Measurements from ENCODE around the gene OTOS.

The OTOS gene

DNA sequence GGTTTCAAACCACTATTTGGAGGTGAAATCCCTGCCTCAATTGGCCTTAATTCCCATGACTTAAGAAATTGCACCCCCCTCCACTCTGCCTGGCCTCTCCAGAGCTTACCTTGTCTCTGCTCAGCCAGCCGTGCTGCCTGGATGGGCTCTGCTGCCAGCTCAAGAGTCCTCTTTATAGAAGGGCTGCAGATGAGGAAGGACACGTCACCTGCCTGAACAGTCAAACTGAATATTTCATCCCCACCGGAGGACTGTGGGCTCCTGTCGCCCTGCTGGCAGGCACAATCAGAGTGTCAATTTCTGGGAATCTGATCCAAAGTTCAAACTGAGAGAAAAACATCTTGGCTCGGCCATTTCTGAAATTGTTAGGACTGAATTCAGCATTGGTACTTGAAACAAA, at the start of gene OTOS:
TSS of gene OTOS (minus strand) at position 148 of the 400 bp plus-strand sequence. CDS start 332 bp downstream, outside the sequence.
- Histone ChIP-seq H3K4me3 (ENCODE audit: low read length) (no peak within 1 kb of the TSS), H3K9me3 (ENCODE audit: low read length) (no peaks in the 10 kb centered on the region), H3K27me3 (ENCODE audit: insufficient read depth, low read length) (peaks cover 19% of the 10 kb centered on the region), H3K4me1 (ENCODE audit: insufficient read depth, low read length) (peaks cover 9% of the 10 kb centered on the region), H3K36me3 (ENCODE audit: insufficient read depth, low read length) (no peaks in the 10 kb centered on the region), H2AFZ (ENCODE audit: low read depth, low read length) (no peak within 1 kb of the TSS)

DNA sequence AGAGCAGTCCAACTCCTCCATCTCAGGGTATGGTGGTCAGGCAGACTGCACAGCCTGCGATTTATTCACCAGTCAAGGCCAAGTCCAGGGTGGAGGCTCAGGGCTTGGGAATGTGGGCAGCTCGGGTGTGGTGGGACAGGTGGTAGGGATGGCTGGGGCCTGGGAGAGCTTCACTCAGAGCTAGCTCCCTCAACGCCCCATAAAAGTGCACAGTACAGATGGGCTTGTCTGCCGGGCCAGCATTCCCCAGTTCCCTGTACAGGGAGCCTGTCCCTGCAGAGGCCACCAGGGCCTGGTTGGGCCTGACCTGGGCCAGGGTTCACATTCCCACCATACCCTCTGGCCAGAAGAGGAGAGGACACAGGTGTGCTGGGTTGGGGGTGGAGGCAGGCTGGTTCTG, 49.2 kb upstream of the OTOS start:
- H2AFZ ChIP-seq (ENCODE audit: low read depth, low read length) = no peak overlapping the region

DNA sequence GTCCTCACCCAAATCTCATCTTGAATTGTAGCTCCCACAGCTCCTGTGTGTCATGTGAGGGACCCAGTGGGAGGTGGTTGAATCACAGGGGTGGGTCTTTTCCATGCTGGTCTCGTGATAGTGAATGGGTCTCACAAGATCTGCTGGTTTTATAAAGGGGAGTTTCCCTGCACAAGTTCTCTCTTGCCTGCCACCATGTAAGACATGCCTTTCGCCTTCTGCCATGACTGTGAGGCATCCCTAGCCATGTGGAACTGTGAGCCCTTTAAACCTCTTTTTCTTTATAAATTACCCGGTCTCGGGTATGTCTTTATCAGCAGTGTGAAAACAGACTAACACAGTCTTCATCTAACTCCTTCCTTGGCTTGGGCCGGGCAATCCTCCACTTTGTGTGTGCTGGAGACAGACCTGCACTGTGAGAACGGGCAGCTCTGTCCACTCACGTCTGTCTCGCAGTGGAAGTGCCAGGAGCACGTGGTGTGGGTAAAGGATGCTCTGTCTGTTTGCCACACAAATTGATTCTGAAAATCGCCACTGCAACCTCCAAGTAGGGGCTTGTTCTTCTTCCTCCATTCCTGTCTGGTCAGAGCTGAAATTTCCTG, 47.6 kb upstream of the OTOS start:
- Histone ChIP-seq H3K4me1 (ENCODE audit: insufficient read depth, low read length) (no peaks in the 10 kb centered on the region), H3K27me3 (ENCODE audit: insufficient read depth, low read length) (peaks cover 4% of the 10 kb centered on the region), H3K4me3 (ENCODE audit: low read length) (no peak overlapping the region), H3K9me3 (ENCODE audit: low read length) (peaks cover 11% of the 10 kb centered on the region), H2AFZ (ENCODE audit: low read depth, low read length) (no peak overlapping the region), H3K36me3 (ENCODE audit: insufficient read depth, low read length) (no peaks in the 10 kb centered on the region)

More for the DNA sequence above, 49.2 kb upstream of the OTOS start:
- Histone ChIP-seq H3K9me3 (ENCODE audit: low read length) (peaks cover 11% of the 10 kb centered on the region), H3K4me1 (ENCODE audit: insufficient read depth, low read length) (peaks cover 2% of the 10 kb centered on the region), H3K27me3 (ENCODE audit: insufficient read depth, low read length) (no peaks in the 10 kb centered on the region), H3K4me3 (ENCODE audit: low read length) (no peak overlapping the region), H3K36me3 (ENCODE audit: insufficient read depth, low read length) (no peaks in the 10 kb centered on the region)

DNA sequence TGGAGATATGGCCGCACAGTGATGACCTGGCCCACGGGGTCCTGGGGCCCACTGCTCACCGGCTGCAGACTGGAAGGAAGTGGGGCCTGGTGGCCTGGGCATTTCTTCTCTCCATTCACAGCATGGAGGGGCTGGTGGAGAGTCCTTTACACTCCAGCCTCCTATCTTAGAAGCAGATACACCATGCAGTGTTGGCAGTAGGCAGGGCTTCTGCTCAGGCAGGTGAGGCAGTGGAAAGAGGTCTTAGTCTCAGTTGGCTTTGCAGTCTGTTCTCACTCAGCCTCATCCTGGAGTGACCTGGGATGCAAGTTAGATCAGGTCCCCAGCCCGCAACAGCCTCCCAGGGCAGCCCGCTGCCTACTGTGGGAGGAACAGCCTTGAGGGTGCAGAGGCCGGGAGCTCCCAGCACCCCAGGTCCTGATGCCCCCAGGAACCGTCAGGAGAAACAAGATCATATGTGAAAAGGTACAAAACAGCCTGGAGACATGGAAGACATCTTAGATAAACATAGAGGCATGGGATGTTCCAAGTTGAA, 45.8 kb upstream of the OTOS start:
- H3K9me3 ChIP-seq (ENCODE audit: low read length) = peaks cover 11% of the 10 kb centered on the region
- H3K36me3 ChIP-seq (ENCODE audit: insufficient read depth, low read length) = no peaks in the 10 kb centered on the region
- no peak overlapping the region for H2AFZ ChIP-seq (ENCODE audit: low read depth, low read length)
- peaks cover 4% of the 10 kb centered on the region for H3K27me3 ChIP-seq (ENCODE audit: insufficient read depth, low read length)
- no peak overlapping the region for H3K4me3 ChIP-seq (ENCODE audit: low read length)
- H3K4me1 ChIP-seq (ENCODE audit: insufficient read depth, low read length) = no peaks in the 10 kb centered on the region

DNA sequence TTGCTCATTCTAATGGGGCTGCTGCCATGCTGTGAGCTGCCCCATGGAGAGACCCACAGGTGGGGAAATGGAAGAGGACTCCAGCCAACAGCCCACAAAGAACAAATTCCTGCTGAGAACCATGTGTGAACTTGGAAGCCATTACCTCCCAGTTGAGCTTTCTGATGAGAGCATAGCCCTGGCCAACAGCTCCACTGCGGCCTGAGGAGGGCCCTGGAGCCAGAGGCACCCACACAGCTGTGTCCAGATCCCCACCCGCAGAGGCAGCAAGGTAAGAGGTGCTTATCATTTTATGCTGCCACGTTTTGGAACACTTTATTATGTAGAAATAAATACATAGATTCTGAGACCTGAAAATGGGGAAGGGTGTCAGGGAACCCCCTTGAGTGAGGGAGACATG, 44.2 kb upstream of the OTOS start:
- H2AFZ ChIP-seq (ENCODE audit: low read depth, low read length) = no peak overlapping the region
- no peaks in the 10 kb centered on the region for H3K4me1 ChIP-seq (ENCODE audit: insufficient read depth, low read length)
- H3K4me3 ChIP-seq (ENCODE audit: low read length) = no peak overlapping the region
- no peaks in the 10 kb centered on the region for H3K36me3 ChIP-seq (ENCODE audit: insufficient read depth, low read length)
- H3K9me3 ChIP-seq (ENCODE audit: low read length) = peaks cover 11% of the 10 kb centered on the region
- peaks cover 4% of the 10 kb centered on the region for H3K27me3 ChIP-seq (ENCODE audit: insufficient read depth, low read length)

DNA sequence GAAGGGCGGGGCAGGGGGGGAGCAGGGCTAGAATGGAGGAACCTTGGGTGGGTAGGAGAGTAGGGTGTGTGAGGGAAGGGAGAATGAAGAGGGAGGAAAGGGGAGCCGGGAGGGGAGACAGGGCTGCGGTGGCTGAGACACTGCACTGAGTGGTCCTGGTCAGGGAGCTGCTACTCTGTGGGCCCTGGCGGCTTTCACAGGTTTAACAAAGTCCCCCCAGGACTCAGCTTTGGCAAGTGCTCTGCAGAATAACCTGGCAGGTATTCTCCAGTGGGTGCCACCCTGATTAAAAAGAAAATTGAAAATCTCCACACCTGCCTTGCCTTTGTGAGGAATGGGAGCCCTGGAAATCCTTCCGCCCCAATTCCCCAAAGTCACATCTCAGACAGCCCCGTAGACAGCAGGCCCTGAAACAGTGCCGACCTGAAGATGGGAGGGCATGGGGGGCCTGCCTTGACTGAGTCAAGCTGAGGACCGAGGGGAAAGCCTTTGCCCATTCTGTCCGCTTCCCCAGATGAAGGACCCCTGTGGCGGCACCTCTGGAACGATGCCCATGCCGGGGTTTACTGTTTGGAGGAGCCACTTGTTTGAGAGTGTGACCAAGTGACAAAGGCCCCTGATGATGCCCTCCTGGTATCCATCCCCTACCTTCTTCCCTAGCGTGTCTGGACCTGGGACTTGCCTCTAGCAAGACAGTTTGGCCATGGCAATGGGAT, 43.6 kb upstream of the OTOS start:
- no peak overlapping the region for H2AFZ ChIP-seq (ENCODE audit: low read depth, low read length)
- peaks cover 4% of the 10 kb centered on the region for H3K27me3 ChIP-seq (ENCODE audit: insufficient read depth, low read length)
- no peaks in the 10 kb centered on the region for H3K4me1 ChIP-seq (ENCODE audit: insufficient read depth, low read length)
- H3K4me3 ChIP-seq (ENCODE audit: low read length) = no peak overlapping the region
- peaks cover 11% of the 10 kb centered on the region for H3K9me3 ChIP-seq (ENCODE audit: low read length)
- no peaks in the 10 kb centered on the region for H3K36me3 ChIP-seq (ENCODE audit: insufficient read depth, low read length)

DNA sequence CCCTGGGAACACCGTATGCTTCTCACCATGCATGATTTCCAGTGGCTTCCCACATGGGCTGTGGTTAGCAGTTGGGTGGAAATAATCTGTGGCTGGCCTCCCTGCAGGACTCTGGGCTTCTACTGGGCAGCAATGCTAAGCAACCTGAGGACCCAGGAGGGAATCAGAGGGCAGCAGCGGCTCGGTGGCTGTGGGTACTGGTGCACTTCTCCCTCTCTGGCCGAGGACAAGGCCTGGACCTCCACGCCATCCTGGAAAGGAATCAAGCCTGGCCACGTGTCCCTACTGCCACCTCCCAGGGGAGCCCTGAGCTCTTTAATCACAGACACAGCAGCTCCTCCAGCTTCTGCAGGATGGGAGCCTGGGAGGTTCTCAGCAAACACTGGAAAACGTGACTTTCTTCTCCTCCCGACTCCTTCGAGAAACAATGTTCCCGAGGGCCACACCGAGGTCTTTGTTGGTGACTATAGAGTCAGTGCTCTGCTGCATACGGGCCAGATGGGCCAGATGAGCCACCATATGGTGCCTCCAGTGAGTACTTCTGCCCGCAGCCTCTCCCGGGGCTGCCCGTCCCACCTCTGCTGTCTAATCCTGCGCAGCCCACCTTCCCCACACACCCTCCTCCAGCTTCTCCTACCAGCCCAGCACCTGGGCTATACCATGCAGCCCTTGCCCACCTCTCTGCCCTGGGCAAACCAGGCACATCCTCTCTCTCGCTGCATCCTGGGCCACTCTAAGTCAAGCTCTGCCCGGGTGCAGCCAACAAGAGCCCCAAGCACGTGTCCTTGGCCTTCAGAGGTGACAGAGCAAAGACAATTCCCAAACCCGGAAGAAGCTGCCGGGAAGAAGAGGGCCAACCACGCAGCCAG, 42.8 kb upstream of the OTOS start:
- H3K36me3 ChIP-seq (ENCODE audit: insufficient read depth, low read length) = no peaks in the 10 kb centered on the region
- H3K27me3 ChIP-seq (ENCODE audit: insufficient read depth, low read length) = peaks cover 4% of the 10 kb centered on the region
- peaks cover 9% of the 10 kb centered on the region for H3K9me3 ChIP-seq (ENCODE audit: low read length)
- no peaks in the 10 kb centered on the region for H3K4me1 ChIP-seq (ENCODE audit: insufficient read depth, low read length)
- H3K4me3 ChIP-seq (ENCODE audit: low read length) = no peak overlapping the region
- H2AFZ ChIP-seq (ENCODE audit: low read depth, low read length) = no peak overlapping the region

DNA sequence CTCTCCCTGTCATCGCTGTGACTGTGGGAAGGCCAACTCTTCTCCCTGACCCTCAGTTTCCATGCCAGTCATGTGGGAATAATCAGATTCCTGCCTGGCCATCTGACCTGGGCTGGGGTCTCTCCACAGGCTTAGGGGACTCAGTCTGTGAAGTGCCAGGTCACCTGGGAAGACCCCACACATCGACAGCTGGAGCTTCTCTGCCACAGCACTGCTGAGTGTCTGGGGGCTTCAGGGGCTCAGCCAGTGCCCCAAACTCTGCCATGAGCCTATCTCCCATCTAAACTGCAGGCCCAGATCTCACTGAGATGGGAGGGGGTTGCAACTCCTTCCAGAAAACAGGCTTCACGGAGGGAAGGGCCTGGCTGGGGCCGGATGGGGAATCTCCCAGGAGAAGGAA, 42.0 kb upstream of the OTOS start:
- peaks cover 6% of the 10 kb centered on the region for H3K27me3 ChIP-seq (ENCODE audit: insufficient read depth, low read length)
- peaks cover 2% of the 10 kb centered on the region for H3K9me3 ChIP-seq (ENCODE audit: low read length)
- no peaks in the 10 kb centered on the region for H3K4me1 ChIP-seq (ENCODE audit: insufficient read depth, low read length)
- H3K4me3 ChIP-seq (ENCODE audit: low read length) = no peak overlapping the region
- H3K36me3 ChIP-seq (ENCODE audit: insufficient read depth, low read length) = no peaks in the 10 kb centered on the region
- no peak overlapping the region for H2AFZ ChIP-seq (ENCODE audit: low read depth, low read length)

DNA sequence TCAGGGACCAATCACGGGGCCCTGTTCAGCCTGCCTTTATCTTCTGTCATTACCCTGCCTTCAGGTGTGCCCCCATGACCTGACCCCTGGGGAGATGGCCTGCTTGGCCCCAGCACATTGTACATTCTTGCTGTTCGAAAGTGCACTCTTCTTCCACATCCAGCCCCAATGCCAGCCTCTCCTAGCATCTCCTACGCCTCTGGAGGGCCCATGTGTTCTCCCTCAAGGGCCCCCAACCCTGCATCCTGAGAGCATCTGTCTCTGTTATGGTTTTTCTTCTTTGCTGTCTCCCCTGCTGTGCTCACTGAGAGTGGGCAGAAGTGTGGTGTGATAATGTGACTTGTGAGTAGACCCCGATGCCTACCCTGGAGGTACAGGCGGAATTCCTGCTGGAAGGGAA, 41.5 kb upstream of the OTOS start:
- Histone ChIP-seq H3K9me3 (ENCODE audit: low read length) (no peaks in the 10 kb centered on the region), H3K4me1 (ENCODE audit: insufficient read depth, low read length) (no peaks in the 10 kb centered on the region), H2AFZ (ENCODE audit: low read depth, low read length) (no peak overlapping the region), H3K27me3 (ENCODE audit: insufficient read depth, low read length) (peaks cover 6% of the 10 kb centered on the region), H3K36me3 (ENCODE audit: insufficient read depth, low read length) (no peaks in the 10 kb centered on the region), H3K4me3 (ENCODE audit: low read length) (no peak overlapping the region)

DNA sequence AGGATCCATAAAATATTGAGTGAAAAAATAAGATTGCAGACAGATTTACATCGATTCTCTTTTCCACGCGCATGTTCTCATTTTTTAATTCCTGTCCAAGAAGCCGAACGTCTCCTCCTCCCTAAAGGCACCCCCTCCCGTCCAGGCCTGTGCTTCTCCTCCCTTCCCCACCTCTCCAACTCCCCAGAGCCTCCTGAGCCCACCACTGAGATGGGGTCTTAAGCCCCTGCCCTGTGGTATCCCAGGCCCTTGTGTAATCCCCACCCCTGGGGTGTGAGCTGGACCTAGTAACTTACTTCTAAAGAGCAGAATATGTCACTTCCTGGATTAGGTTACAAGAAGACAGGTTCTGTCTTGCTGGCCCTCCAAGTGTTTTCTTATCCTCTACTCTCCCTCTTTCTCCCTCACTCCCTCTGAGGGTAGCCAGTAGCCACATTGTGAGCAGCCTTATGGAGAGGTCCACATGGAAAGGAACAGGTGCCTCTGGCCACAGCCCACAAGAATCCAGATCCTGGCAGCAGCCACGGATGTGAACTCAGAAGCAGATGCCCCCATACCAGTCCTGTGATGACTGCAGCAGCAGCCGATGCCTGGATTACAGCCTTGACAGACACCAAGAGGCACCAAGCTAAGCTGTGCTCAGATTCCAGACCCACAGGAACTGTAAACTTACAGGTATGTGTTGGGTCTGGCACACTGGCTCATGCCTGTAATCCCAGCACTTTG, 39.6 kb upstream of the OTOS start:
- Histone ChIP-seq H3K4me3 (ENCODE audit: low read length) (no peak overlapping the region), H3K4me1 (ENCODE audit: insufficient read depth, low read length) (no peaks in the 10 kb centered on the region), H3K36me3 (ENCODE audit: insufficient read depth, low read length) (no peaks in the 10 kb centered on the region), H2AFZ (ENCODE audit: low read depth, low read length) (no peak overlapping the region), H3K9me3 (ENCODE audit: low read length) (no peaks in the 10 kb centered on the region), H3K27me3 (ENCODE audit: insufficient read depth, low read length) (peaks cover 12% of the 10 kb centered on the region)

DNA sequence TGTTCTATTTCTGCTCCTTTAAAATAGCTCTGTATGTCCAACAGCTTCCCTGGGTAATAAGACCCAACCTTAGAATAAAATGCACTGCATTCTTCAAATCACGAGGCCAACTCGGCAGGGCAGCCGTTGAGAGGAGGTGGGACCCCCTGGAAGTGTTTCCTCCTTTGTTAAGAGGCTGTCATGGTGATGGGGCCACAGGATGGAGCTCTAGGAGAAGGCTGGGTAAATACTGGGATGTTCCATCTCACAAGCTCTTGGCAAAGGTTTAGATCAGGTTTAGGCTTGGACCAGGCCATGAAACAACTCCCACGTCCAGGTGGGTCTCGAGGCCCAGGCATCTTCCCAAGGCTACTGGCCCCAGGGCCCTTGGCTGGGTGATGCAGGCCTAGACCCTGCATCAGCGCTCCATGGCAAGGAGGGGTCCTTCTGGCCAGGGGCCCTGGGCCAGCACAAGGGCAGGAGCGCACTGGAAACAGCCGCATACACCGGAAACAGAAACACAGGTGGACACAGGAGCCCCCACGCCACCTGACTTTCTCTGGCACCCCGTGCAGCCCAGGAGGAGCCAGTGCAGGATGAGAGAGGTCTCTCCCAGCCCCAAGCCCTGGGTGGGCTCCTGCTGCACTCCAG, 38.8 kb upstream of the OTOS start:
- H3K9me3 ChIP-seq (ENCODE audit: low read length) = no peaks in the 10 kb centered on the region
- peaks cover 11% of the 10 kb centered on the region for H3K27me3 ChIP-seq (ENCODE audit: insufficient read depth, low read length)
- no peak overlapping the region for H2AFZ ChIP-seq (ENCODE audit: low read depth, low read length)
- no peaks in the 10 kb centered on the region for H3K36me3 ChIP-seq (ENCODE audit: insufficient read depth, low read length)
- H3K4me3 ChIP-seq (ENCODE audit: low read length) = no peak overlapping the region
- no peaks in the 10 kb centered on the region for H3K4me1 ChIP-seq (ENCODE audit: insufficient read depth, low read length)

DNA sequence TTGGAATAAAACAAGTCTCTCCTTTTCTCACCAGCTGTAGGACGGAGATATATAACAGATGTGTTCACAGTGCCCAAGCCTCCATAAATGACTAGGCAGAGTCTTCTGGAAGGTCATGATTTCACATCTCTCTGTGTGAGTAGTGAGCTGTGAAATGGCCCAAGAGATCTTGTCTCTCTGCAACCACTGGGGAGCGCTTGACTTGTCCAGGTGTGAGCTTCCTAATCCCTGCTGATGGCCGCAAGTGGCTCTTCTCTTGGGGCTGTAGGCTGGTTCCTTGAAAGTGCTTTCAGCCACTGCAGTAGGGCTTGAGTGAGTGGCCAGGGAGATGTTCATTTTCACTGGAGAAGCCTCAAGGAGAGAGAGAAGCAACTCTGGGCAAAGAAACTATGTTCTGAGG, 38.1 kb upstream of the OTOS start:
- H2AFZ ChIP-seq (ENCODE audit: low read depth, low read length) = no peak overlapping the region
- H3K4me3 ChIP-seq (ENCODE audit: low read length) = no peak overlapping the region
- H3K36me3 ChIP-seq (ENCODE audit: insufficient read depth, low read length) = no peaks in the 10 kb centered on the region
- H3K4me1 ChIP-seq (ENCODE audit: insufficient read depth, low read length) = no peaks in the 10 kb centered on the region
- H3K9me3 ChIP-seq (ENCODE audit: low read length) = no peaks in the 10 kb centered on the region
- H3K27me3 ChIP-seq (ENCODE audit: insufficient read depth, low read length) = peaks cover 8% of the 10 kb centered on the region
